Activated CD4-positive, alpha-beta T cell treated with anti-CD3 and anti-CD28 coated beads, Interleukin-2, amount 50 U/mL, for 4 hours (primary cell): ENCODE measurements around the gene PABPC3.

ENCODE experiments used
- DNase-seq, 2 experiments: peaks; one replicate each; pipeline ENCODE4 v3.0.0-alpha.2; 2020

The PABPC3 gene

DNA sequence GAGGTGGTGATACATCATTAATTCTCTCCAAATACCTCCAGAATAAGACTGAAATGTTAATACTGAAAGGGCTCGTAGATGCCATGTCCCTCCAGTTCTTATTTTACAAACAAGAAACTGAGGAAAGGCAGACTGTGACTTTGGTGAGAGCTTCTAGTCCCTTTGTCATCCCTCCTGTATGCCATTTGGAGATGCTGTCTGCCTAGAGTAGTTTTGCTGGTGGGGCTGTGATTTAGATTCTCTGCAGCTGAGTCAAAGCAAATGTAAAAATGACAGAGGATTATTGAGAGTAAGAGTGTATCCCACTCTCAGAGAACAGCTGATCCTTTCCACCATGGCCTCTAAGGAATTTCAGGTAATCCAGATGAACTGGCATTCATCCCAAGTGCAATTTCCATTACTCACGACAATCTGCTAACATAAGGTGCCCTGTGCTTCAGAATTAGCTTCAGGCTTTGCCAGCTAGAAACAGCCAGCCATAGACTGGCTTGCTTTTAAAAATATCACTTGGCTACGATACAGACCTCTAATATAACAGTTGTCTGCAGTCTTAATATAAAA lies 16.8 kb downstream of the PABPC3 start:
- DNase-seq, result no peak

GRCh38 chr13:25114220-25114619 lies 18.3 kb downstream of the PABPC3 start:
- peak; percentile 25 to 33 for DNase-seq

DNA sequence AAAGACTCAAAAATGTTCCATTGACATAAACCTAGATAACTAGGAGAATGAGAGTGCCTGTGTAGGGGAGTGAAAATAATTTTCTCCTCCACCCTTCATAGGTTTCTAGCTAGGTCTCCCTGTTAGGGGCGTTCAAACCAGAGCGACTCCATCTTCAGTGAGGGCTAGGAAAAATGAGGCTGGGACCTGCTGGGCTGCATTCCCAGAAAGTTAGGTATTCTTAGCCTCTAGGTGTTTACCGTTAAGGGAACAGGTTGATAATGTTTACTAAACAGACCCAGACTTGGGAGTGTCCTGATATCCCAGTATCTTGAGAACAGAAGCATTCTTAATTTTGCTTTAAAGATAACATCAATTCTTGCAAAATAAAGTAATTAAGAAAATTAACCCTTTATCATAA lies 20.1 kb downstream of the PABPC3 start:
- DNase-seq, result no peak

DNA sequence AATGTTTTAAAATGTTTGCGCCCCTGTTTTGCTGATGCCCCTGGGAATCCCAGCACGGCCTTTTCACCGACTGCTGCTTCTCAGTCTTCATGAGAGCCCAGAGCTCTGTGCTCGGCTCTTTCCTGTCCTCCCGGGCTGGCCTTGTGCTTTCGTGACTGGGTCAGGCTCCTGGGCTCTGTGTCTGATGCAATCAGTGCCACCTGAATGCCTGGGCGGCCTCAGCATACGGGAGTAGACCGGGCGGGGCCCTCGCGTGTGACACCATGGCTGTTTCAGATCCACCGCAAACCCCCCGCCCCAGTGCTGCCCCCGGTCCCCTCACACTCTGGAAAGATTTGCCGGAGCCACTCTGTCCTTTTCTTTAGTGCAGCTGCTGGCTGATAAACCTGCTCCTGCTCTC lies 21.4 kb downstream of the PABPC3 start:
- DNase-seq, result no peak

GRCh38 chr13:25118378-25118905 lies 22.5 kb downstream of the PABPC3 start:
- no peak for DNase-seq

- no peak for DNase-seq
Measured at GRCh38 chr13:25130944-25131343, 35.0 kb downstream of the PABPC3 start.

DNA sequence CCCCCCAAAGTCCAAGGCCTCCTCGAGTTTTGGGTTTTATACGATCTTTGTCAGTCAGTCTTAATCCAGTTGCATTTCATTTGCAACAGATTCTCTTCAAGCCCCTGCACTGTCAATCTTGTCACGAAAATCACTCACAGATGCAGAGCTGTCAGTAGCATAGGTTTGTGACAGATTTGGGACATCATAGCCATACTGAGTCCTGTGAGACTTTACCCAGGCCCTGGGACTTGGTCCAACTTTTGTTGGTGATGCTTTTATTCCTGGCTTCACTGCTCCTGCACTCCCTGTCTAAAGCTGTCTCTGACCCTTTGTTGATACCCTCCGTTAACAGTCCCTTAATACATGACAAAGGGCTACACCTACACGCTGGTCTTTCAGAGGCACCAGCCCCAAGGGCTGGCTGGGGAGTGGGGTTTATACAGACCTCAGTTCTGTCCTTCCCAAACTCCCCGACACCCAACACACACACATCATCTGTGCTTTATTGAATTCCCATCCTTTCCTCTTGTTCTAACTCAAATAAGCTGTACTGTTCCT lies 36.0 kb downstream of the PABPC3 start:
- no peak for DNase-seq

DNA sequence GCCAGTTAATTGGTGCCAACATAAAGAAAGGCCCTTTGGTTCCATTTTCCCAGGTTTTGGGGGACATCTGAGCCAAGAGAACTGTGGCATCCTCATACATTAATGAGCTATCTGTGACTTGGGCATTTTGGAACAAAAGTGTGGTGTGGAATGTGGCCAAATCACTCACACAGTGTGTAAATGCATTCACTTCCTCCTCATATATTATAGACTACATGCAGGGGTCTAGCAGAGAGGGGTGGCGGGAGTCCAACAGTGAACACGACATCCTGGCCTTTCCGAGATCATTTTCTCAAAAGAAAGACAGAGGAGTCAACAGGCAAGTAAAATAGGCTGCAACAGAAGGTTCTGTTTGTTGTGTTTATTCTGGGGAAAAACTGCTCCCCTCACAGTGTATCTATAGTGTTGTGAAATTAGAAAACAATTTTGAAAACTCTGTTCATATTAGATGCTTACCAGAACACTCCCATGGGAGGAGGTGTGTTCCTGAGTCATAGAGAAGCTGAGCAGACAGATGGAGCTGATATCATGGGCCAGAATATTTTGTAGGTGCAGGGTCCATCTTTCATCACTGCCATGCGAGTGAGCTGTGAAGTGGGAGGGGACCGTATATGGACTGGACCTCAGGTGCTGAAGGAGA lies 36.9 kb downstream of the PABPC3 start:
- no peak for DNase-seq

GRCh38 chr13:25135896-25136295 lies 40.0 kb downstream of the PABPC3 start:
- DNase-seq, result no peak

GRCh38 chr13:25136880-25137787 lies 41.2 kb downstream of the PABPC3 start:
- DNase-seq, result no peak

DNA sequence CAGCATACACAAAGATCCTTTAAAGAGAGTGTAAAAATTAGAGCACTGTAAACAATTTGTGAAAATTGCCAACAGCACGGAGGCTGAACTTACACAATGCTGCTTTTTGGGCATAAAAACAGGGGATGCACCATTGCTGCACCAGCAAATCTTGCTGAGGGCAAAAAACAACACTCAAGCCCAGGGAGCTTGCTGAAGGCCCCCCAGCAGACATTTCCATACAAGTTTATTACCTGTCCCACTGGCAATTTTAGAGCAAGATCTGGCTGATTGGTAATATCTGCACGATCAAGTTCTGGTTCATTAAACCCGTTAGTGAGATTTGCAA lies 41.8 kb downstream of the PABPC3 start:
- no peak for DNase-seq

DNA sequence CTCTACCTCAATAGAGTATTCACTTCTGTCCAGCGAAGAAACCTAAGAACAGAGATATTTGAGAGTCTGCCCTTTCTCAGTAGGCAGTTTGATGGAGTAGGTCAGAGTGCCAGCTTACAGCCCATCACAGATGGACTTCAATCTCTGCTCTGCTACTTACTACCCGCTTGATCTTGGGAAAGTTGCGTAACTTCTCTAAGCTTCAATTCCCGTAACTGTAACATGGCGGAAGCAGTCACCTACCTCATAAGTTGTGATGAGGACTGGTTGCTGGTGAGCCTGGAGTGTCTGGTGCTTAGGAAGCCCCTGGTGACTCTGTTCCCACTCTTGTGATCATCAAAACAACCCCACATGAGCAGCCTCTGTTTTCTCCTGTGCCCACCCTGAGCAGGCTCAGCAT lies 45.1 kb downstream of the PABPC3 start:
- no peak for DNase-seq

DNA sequence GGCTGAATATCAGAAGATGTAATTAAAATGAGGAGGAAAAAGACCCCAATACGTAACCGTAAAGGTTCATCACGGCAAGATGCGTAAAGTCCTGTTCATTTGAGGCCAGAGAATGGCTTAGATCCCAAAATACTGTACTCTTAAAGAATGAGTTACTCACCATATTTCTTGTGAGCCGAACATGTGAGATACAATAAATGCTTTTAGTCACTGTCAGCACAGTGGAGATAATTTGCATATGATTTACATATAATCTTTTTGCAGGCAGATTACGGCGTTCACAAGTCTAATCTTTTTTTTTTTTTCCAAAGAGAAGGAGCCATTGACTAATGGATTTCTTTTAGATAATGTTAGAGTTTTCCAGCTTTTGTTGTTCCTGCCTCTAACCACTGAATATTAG lies 47.8 kb downstream of the PABPC3 start:
- no peak for DNase-seq

GRCh38 chr13:25147638-25148401 lies 51.9 kb downstream of the PABPC3 start:
- DNase-seq, result no peak

DNA sequence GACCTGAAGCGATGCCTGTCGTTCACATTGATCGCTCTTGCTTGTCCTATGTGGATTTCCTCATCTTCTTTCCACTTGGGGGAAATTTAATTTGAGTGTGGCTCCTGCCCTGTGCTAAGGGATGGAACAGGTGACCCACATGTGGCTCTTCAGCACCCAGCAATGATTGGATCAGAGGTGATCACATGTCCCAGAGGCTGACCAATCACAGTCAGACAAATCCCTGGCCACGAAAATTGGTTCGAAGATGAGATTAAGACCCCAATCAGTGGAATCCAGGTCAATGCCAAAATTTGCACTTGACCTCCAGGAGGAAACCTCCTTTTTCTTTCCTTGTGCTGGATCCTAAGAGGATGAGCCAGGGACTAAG lies 52.5 kb downstream of the PABPC3 start:
- DNase-seq, result no peak
